ENCODE data around the gene JPT2. TPM values are rescaled to one million over a fixed set of nuclear protein-coding genes. Genes with fewer than 3 reads are reported as not detected.
"Not testable (repeated sequence)": the region's sequence is repeated elsewhere in the genome, so short reads cannot be mapped to it uniquely, and the experiment has no call there.

Gene JPT2
- total and polyA plus RNA-seq, 8 donors = 13.5 to 49.3 (median 27.5) TPM

DNA sequence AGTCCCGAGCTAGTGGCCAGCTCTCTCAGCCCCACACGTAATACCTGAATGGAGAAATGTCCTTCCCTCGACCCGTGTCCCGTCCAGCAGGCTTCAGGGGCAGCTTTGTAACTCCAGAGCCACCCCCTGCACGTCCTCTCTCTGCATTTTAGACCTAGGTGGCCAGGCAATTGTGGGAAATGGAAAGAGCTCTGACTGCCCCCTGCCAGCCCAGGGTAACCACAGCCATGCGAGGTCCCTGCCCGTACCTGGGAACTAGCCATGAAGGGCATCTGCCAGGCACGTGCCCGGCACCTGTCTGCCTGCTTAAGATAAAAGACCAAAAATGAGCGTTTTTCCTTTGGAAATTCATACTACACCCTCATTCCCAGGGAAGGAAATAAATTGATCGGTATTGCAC, 37.1 kb downstream of the JPT2 start:
- Histone ChIP-seq H3K27ac (no peak overlapping the region), H3K27me3 (no peaks in the 10 kb centered on the region), H3K4me1 (no peaks in the 10 kb centered on the region), H3K9me3 (no peaks in the 10 kb centered on the region), H3K4me3 (no peak overlapping the region), H3K36me3 (no peaks in the 10 kb centered on the region)
- 81 to 88% methylated on average over 12 of the region's 12 CpGs for WGBS, 2 donors
- DNase-seq = no peak
- FAIRE-seq = no peak
- TF ChIP-seq, protein P1, sequence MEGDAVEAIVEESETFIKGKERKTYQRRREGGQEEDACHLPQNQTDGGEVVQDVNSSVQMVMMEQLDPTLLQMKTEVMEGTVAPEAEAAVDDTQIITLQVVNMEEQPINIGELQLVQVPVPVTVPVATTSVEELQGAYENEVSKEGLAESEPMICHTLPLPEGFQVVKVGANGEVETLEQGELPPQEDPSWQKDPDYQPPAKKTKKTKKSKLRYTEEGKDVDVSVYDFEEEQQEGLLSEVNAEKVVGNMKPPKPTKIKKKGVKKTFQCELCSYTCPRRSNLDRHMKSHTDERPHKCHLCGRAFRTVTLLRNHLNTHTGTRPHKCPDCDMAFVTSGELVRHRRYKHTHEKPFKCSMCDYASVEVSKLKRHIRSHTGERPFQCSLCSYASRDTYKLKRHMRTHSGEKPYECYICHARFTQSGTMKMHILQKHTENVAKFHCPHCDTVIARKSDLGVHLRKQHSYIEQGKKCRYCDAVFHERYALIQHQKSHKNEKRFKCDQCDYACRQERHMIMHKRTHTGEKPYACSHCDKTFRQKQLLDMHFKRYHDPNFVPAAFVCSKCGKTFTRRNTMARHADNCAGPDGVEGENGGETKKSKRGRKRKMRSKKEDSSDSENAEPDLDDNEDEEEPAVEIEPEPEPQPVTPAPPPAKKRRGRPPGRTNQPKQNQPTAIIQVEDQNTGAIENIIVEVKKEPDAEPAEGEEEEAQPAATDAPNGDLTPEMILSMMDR (IDR thresholded peaks at IDR 0.05) = no peak
- ATAC-seq = no peak
- intact Hi-C loops (cut with DNase I) = no loop called here

DNA sequence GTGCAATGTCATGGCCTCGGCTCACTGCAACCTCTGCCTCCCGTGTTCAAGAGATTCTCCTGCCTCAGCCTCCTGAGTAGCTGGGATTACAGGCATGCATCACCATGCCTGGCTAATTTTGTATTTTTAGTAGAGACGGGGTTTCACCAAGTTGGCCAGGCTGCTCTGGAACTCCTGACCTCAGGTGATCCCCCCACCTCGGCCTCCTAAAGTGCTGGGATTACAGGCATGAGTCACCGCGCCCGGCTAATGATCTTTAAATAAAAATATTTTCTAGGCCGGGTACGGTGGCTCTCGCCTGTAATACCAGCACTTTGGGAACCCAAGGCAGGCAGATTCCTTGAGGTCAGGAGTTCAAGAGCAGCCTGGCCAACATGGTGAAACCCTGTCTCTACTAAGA, 40.2 kb downstream of the JPT2 start:
- H3K4me3 ChIP-seq; H3K27me3 ChIP-seq; ATAC-seq; intact Hi-C loops (cut with DNase I); H3K36me3 ChIP-seq; H3K9me3 ChIP-seq; FAIRE-seq; H3K27ac ChIP-seq; DNase-seq: not testable (repeated sequence)
- 86 to 90% methylated on average over 10 of the region's 10 CpGs for WGBS, 2 donors
- H3K4me1 ChIP-seq = peaks cover 0 to 14% (median 0%) of the 10 kb centered on the region in 3 donors

DNA sequence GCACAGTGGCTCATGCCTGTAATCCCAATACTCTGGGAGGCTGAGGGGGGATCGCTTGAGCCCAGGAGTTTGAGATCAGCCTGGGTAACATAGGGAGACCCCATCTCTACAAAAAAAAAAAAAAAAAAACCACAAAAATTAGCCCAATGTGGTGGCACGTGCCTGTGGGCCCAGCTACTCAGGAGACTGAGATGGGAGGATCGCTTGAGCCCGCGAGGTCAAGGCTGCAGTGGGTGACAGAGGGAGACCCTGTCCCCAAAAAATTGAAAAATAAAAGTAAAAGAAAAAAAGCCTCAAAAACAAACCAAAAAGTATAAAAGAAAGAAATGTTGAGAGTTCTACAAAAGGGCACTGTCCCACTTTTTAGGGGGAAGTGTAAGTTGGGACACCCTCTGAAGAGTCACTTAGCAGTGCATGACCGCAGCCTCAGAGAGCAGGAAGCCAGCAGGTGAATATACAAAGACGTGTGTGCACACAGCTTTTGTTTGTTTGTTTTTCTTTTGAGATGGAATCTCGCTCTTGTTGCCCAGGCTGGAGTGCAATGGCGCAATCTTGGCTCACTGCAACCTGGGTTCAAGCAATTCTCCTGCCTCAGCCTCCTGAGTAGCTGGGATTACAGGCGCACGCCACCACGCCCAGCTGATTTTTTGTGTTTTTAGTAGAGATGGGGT, 41.6 kb downstream of the JPT2 start:
- H3K27me3 ChIP-seq; H3K9me3 ChIP-seq; ATAC-seq; intact Hi-C loops (cut with DNase I); FAIRE-seq; H3K36me3 ChIP-seq; H3K4me3 ChIP-seq; DNase-seq; H3K27ac ChIP-seq: not testable (repeated sequence)
- H3K4me1 ChIP-seq = peaks cover 0 to 17% (median 0%) of the 10 kb centered on the region in 3 donors
- 84 to 87% methylated on average over 12 of the region's 12 CpGs for WGBS, 2 donors

DNA sequence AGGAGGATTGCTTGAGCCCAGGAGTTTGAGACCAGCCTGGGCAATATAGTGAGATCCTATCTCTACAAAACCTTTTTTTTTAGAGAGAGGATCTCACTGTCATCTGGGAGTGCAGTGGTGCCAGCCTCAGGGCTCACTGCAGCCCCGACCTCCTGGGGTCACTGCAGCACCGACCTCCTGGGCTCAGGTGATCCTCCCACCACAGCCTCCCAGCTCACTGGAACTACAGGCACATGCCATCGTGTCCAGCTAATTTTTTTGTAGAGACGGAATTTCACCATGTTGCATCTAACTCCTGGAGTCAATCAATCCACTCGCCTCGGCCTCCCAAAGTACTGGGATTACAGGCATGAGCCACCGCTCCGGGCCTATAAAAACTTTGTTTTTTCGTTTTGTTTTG, 43.3 kb downstream of the JPT2 start:
- Histone ChIP-seq H3K9me3 (no peaks in the 10 kb centered on the region), H3K4me1 (peaks cover 0 to 17% (median 0%) of the 10 kb centered on the region in 3 donors), H3K36me3 (no peaks in the 10 kb centered on the region), H3K27me3 (no peaks in the 10 kb centered on the region), H3K27ac (peak overlapping the region in 2 of 4 donors; percentile 64 to 71), H3K4me3 (no peak overlapping the region)
- TF ChIP-seq, protein P1 (IDR thresholded peaks at IDR 0.05) = no peak
- FAIRE-seq (no peak), DNase-seq (no peak), ATAC-seq (no peak)
- 95 to 97% methylated on average over 9 of the region's 9 CpGs for WGBS, 2 donors
- intact Hi-C loops (cut with DNase I) = no loop called here

DNA sequence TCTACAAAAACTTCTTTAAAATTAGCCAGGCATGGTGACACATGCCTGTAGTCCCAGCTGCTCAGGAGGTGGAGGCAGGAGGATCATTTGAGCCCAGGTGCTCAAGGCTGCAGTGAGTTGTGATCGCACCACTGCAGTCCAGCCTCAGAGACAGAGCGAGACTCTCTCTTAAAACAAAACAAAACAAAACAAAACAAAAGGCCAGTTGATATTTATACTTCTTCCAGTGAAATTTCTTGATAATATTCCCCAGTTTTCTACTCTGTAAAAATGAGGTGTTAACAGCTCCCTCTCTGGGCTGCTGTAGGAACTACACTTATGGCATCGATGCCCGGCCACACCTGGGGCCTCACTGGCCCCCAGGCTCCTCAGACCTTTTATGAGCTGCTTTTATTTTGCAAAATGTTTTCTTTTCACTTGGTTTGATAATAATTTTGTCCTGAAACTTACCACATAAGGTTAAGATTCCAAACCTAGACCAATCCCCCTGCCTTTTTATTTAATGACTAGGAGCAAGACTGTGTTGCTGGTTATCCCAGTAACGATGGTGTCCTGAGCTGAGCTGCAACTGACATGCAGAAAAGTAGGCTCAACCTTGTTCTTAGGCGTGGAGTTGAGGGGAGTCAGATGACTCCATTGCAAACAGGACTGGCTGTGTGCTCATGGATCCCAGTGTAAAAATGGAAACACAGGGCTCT, 45.5 kb downstream of the JPT2 start:
- peaks cover 0 to 17% (median 0%) of the 10 kb centered on the region in 3 donors for H3K4me1 ChIP-seq
- intact Hi-C loops (cut with DNase I) = no loop called here
- no peak overlapping the region for H3K4me3 ChIP-seq
- H3K36me3 ChIP-seq = no peaks in the 10 kb centered on the region
- WGBS, 2 donors = 40% methylated on average over 6 of the region's 6 CpGs
- FAIRE-seq = no peak
- H3K27me3 ChIP-seq = no peaks in the 10 kb centered on the region
- ATAC-seq = peak; percentile 49 to 74 (median 67)
- no peaks in the 10 kb centered on the region for H3K9me3 ChIP-seq
- TF ChIP-seq, protein P1 (IDR thresholded peaks at IDR 0.05) = peak; percentile 67 to 81 (median 72)
- H3K27ac ChIP-seq = peak overlapping the region in 1 of 4 donors; percentile 71
- peak in 1 of 6 donors; percentile 45 for DNase-seq

DNA sequence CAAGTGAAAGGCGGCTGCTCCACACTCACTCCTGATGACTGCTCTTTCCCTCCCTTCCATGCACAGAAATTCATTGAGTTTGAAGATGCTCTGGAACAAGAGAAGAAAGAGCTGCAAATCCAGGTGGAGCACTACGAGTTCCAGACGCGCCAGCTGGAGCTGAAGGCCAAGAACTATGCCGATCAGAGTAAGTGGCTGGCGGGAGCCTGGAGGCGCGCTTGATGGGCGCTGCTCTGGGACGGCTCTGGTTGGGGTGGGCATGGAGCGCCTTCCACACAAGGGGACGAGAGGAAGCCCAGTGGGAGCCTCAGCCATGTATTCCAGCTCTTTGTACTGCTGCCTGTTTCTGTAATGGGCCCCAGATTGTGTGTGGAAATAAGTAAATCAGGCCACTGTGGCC, 46.4 kb downstream of the JPT2 start:
- WGBS, 2 donors = 91% methylated on average over 12 of the region's 12 CpGs
- ATAC-seq (no peak), DNase-seq (no peak), FAIRE-seq (no peak)
- intact Hi-C loops (cut with DNase I) = no loop called here
- TF ChIP-seq, protein P1 (IDR thresholded peaks at IDR 0.05) = no peak
- Histone ChIP-seq H3K27me3 (no peaks in the 10 kb centered on the region), H3K4me1 (peaks cover 0 to 17% (median 0%) of the 10 kb centered on the region in 3 donors), H3K4me3 (no peak overlapping the region), H3K27ac (no peak overlapping the region), H3K36me3 (peaks cover 0 to 7% (median 0%) of the 10 kb centered on the region in 3 donors), H3K9me3 (no peaks in the 10 kb centered on the region)
